Left ventricle myocardium inferior (tissue), 1 donor: ENCODE measurements around the gene VENTX. TPM values are rescaled to one million over a fixed set of nuclear protein-coding genes. Genes with fewer than 3 reads are reported as not detected.

Experiments used
- DNase-seq: peaks from one replicate; pipeline ENCODE4 v3.0.0-alpha.2; 2020
- H3K27ac ChIP-seq: fragments of 200-600 bp; replicated peaks from 2 replicates; pipeline ENCODE4 v1.8.0; 2021
- H3K27me3 ChIP-seq: fragments of 200-600 bp; 2 replicates; pipeline ENCODE4 v1.8.0; 2021; ENCODE audit warnings: low read depth
- H3K36me3 ChIP-seq: fragments of 200-600 bp; 2 replicates; pipeline ENCODE4 v1.8.0; 2021
- H3K4me1 ChIP-seq: fragments of 200-600 bp; 2 replicates; pipeline ENCODE4 v1.8.0; 2021
- H3K4me3 ChIP-seq: fragments of 200-600 bp; 2 replicates; pipeline ENCODE4 v1.8.0; 2021; ENCODE audit warnings: mild to moderate bottlenecking, moderate library complexity
- H3K9me3 ChIP-seq: fragments of 200-600 bp; replicated peaks from 2 replicates; pipeline ENCODE4 v1.8.0; 2021
- intact Hi-C: fragments of 100-400 bp; cut with micrococcal nuclease; formaldehyde crosslinking; loops from one replicate; pipeline ENCODE4 v1.11.0; 2022
- total RNA-seq: library from RNA; stranded (reverse); fragmentation: NEBNext Ultra II Directional; extraction: Animal tissue kit (Norgen Biotek cat#: 25700); gene quantifications from one replicate; pipeline ENCODE4 v1.2.1, GENCODE V29; 2021
- TF ChIP-seq, protein P1 (sequence below): fragments of 200-600 bp; IDR thresholded peaks from 2 replicates; pipeline ENCODE4 v1.8.0; 2021; ENCODE audit warnings: antibody characterized with exemption, mild to moderate bottlenecking, borderline replicate concordance
- donor health status: DM: no; HTN: yes; CAD: no; lungs with severe emphysema.

The VENTX gene
- total RNA-seq, 1 donor from 2014 or later: 0.33 TPM

DNA sequence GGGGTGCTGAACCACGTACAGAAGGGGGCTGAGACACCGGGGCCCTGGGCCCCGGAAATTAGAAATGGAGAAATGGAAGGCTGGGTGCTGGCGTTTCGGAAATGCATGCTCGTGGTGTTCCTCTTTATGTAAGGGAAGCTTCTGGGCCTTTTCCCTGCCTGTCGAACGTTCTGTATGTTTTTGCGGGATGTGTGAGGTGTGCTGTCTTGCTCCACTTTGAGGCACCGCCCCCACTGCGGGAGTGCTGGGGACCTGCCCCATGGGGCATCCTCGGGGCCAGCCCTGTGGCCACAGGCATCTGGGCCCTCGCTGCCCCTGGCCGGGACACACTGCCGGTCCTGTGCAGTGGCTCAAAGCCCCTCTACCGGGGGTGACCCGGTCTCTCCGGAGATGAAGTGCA, 1.7 kb upstream of the VENTX start:
- no peaks in the 10 kb centered on the region for H3K36me3 ChIP-seq
- DNase-seq: no peak
- peaks cover 99% of the 10 kb centered on the region for H3K27me3 ChIP-seq
- peak overlapping the region; percentile 43 for H3K4me3 ChIP-seq
- intact Hi-C loops: no loop called here
- peaks cover 20% of the 10 kb centered on the region for H3K4me1 ChIP-seq
- no peak overlapping the region for H3K27ac ChIP-seq
- TF ChIP-seq, protein P1, sequence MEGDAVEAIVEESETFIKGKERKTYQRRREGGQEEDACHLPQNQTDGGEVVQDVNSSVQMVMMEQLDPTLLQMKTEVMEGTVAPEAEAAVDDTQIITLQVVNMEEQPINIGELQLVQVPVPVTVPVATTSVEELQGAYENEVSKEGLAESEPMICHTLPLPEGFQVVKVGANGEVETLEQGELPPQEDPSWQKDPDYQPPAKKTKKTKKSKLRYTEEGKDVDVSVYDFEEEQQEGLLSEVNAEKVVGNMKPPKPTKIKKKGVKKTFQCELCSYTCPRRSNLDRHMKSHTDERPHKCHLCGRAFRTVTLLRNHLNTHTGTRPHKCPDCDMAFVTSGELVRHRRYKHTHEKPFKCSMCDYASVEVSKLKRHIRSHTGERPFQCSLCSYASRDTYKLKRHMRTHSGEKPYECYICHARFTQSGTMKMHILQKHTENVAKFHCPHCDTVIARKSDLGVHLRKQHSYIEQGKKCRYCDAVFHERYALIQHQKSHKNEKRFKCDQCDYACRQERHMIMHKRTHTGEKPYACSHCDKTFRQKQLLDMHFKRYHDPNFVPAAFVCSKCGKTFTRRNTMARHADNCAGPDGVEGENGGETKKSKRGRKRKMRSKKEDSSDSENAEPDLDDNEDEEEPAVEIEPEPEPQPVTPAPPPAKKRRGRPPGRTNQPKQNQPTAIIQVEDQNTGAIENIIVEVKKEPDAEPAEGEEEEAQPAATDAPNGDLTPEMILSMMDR: no peak
- no peaks in the 10 kb centered on the region for H3K9me3 ChIP-seq

DNA sequence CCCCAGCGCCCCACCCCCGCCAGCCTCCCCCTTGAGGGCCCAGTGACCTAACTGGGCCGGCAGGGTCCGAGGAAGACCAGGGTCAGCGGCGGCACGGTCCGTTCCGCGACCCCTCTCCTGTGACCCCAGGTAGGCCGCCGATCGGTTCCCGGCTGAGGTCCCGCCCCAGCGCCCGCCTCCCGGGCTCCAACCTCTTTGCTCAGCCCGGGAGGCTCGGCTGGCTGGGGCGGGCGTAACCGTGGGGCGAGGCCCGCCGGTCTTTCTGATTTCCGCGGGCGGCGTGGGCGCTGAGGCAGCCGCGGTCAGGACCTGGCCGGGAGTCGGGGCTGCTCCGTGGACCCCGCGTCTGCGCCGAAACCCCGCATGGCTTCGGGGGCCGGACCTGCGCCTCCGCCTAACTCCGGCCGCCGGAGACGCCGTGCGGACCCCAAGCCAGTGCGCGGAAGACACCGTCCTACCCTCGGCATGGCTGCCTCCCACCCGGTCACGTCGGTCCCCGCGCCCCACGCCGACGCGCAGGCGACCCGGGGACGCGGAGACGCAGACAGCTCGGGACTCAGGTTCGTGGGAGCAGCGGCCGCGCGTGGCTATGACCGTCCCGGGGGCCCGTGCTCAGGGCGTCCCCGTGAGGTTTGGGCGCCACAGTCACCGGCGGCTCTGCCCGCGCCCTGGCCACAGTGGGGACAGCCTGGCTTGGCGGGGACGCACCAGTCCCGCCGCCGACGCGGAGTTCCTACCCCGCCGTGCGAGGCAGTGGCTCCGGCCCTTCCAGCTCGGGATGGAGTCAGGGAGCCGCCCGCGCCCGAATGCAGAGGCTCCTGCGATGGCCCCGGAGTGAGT, 1.0 kb upstream of the VENTX start:
- Histone ChIP-seq H3K4me1 (peaks cover 20% of the 10 kb centered on the region), H3K9me3 (no peaks in the 10 kb centered on the region), H3K27me3 (peaks cover 99% of the 10 kb centered on the region), H3K27ac (no peak overlapping the region), H3K36me3 (no peaks in the 10 kb centered on the region), H3K4me3 (peak overlapping the region; percentile 43)
- intact Hi-C loops: no loop called here
- TF ChIP-seq, protein P1: no peak
- DNase-seq: no peak

DNA sequence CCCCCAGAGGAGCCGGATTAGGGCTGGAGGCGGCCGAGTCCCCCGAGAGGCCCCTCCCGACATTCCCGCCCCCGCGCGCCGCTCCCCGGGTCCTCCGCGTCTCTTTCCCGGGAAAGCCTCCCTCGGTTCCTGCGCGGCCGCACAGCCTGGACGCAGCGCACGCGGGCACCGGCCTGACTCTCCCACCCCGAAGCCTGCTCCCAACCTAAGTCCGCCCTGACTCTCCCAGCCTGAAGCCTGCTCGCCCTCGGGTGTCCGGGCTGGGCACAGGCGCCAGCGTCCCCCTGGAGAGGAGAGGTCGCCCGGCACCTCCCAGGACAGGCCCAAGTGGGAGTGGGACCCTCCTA, 441 bp upstream of the VENTX start:
- Histone ChIP-seq H3K4me3 (peak overlapping the region; percentile 43), H3K27me3 (peaks cover 99% of the 10 kb centered on the region), H3K36me3 (no peaks in the 10 kb centered on the region), H3K27ac (no peak overlapping the region), H3K9me3 (no peaks in the 10 kb centered on the region), H3K4me1 (peaks cover 20% of the 10 kb centered on the region)
- TF ChIP-seq, protein P1: no peak
- DNase-seq: no peak
- intact Hi-C loops: no loop called here

DNA sequence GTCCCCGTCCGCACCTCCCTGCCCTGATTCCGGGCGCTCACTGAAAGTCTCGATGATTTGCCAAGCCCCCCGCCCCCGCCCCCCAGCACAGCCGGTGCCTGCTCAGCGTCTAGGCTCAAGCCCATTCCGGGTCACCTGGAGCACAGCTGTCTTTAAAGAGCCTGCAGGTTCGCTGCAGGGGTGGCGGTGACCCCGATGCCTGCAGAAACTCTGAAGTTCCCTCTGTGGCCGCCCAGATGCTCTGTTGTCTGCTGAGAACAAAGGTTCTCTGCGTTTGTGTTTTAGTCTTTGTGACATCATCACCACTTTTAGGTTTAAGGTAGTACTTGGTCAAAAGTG, 780 bp downstream of the VENTX start:
- H3K27me3 ChIP-seq: peaks cover 99% of the 10 kb centered on the region
- H3K36me3 ChIP-seq: no peaks in the 10 kb centered on the region
- H3K27ac ChIP-seq: no peak overlapping the region
- no peaks in the 10 kb centered on the region for H3K9me3 ChIP-seq
- H3K4me3 ChIP-seq: no peak overlapping the region
- DNase-seq: no peak
- intact Hi-C loops: no loop called here
- TF ChIP-seq, protein P1: no peak
- H3K4me1 ChIP-seq: peaks cover 20% of the 10 kb centered on the region

DNA sequence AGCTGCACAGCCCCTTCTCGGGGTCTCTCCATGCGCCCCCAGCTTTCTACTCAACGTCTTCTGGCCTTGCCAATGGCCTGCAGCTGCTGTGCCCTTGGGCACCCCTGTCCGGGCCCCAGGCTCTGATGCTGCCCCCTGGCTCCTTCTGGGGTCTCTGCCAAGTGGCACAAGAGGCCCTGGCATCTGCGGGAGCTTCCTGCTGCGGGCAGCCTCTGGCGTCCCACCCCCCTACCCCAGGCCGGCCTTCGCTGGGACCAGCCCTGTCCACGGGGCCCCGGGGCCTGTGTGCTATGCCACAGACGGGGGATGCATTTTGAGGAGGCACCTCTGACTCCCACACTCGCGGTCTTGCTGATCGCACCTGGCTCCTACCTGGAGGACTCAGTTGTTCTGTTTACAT, 2.3 kb downstream of the VENTX start:
- Histone ChIP-seq H3K4me3 (no peak overlapping the region), H3K36me3 (no peaks in the 10 kb centered on the region), H3K27me3 (peaks cover 100% of the 10 kb centered on the region), H3K27ac (no peak overlapping the region), H3K9me3 (no peaks in the 10 kb centered on the region), H3K4me1 (peaks cover 20% of the 10 kb centered on the region)
- DNase-seq: no peak
- intact Hi-C loops: no loop called here
- TF ChIP-seq, protein P1: no peak
